Adrenal gland (tissue), 12 donors: ENCODE results near the gene BRCA2. TPM values are rescaled to one million over a fixed set of nuclear protein-coding genes. Genes with fewer than 3 reads are reported as not detected.
A peak's percentile ranks its signal among the peaks of the same experiment; 100 is the strongest.

Experiments
- DNase-seq, 7 donors: peaks; one replicate each; pipeline ENCODE4 v3.0.0-alpha.2; 2019 to 2020
- H3K27ac ChIP-seq, 5 donors: fragments of 200-600 bp; sonication (generic) in 4 of 5; 1 replicate in 3 of 5; 2 replicates in 2 of 5; pipeline versions ENCODE4 v1.5.1 to v1.8.0; 2016 to 2020; ENCODE audit warnings: mild to moderate bottlenecking in 1 of 5
- H3K27me3 ChIP-seq: fragments of 200-600 bp; 2 replicates; pipeline ENCODE4 v1.8.0; 2021
- H3K36me3 ChIP-seq, 2 donors: fragments of 200-600 bp; replicated peaks in 1 of 2; 1 replicate in 1 of 2; 2 replicates in 1 of 2; pipeline versions ENCODE4 v1.5.1 to v1.8.0; 2018 to 2022
- H3K4me1 ChIP-seq, 2 donors: fragments of 200-600 bp; replicated peaks in 1 of 2; 1 replicate in 1 of 2; 2 replicates in 1 of 2; pipeline versions ENCODE4 v1.5.1 to v1.8.0; 2018 to 2021
- H3K4me3 ChIP-seq, 4 donors: fragments of 200-600 bp; sonication (generic) in 3 of 4; one replicate each; pipeline ENCODE4 v1.5.1; 2016 to 2018
- H3K9me3 ChIP-seq, 3 donors: fragments of 200-600 bp; sonication (generic) in 1 of 3; replicated peaks in 1 of 3; 1 replicate in 2 of 3; 2 replicates in 1 of 3; pipeline versions ENCODE4 v1.5.1 to v1.8.0; 2016 to 2021
- POLR2A ChIP-seq, 2 donors: fragments of 450-650 bp; IDR thresholded peaks; one replicate each; pipeline ENCODE4 v1.6.1; 2017; ENCODE audit warnings: antibody characterized with exemption in 2 of 2, mild to moderate bottlenecking in 2 of 2, moderate library complexity in 1 of 2
- WGBS, 4 donors: extraction: QIAGEN DNeasy Blood & Tissue Kit in 2 of 4; methylation state at CpG; one replicate each; pipeline versions ENCODE4 v1.1.5 to v1.1.7; 2013 to 2017; 5-methylcytosine and 5-hydroxymethylcytosine counted together
- intact Hi-C, 2 donors: fragments of 100-400 bp; cut with DNase I; formaldehyde crosslinking; loops; one replicate each; pipeline versions ENCODE4 v1.14.1 to v1.15.0; 2022 to 2023
- polyA plus RNA-seq, 3 donors: library from polyadenylated mRNA; stranded (reverse); fragments of 200-250 nt in 2 of 3; fragments of 350-450 nt in 1 of 3; fragmentation: Illumina TruSeq in 1 of 3; extraction: RNeasy Lipid Tissue Mini Kit (QIAGEN cat#74804) in 1 of 3; gene quantifications; one replicate each; pipeline ENCODE4 v1.2.3, GENCODE V29; 2013 to 2014
- total RNA-seq, 9 donors: library from RNA; depleted of rRNA in 4 of 9; stranded (reverse); fragments of >200 nt in 4 of 9; fragments of 120-200 nt in 1 of 9; fragmentation: NEBNext Ultra II Directional in 1 of 9; extraction: Animal tissue kit (Norgen Biotek cat#: 25700) in 1 of 9; gene quantifications; one replicate each; pipeline versions ENCODE4 v1.1.0 to v1.2.4, GENCODE V29; 2013 to 2023
- TF ChIP-seq, protein P1 (sequence below), 6 experiments: fragments of 450-650 bp in 4 of 6; fragments of 200-600 bp in 2 of 6; sonication (generic) in 1 of 6; IDR thresholded peaks; 1 replicate in 5 of 6; 2 replicates in 1 of 6; pipeline versions ENCODE4 v1.5.1 to v1.8.0; 2016 to 2021; ENCODE audit warnings: antibody characterized with exemption in 6 of 6, mild to moderate bottlenecking in 2 of 6, moderate library complexity in 1 of 6
- donor health status: healthy with polysubstance abuse.
- donor health status: Bipolar disorder and iron deficiency.
- donor health status: DM: yes; HTN: yes; CAD: no.
- donor health status: DM: no; HTN: no; CAD: no.
- donor health status: DM: no; HTN: no; CAD: no.
- donor health status: DM: yes; HTN: yes; CAD: no.

The BRCA2 gene
- total and polyA plus RNA-seq, 12 donors: 0.07 to 4.5 (median 1.2) TPM

DNA sequence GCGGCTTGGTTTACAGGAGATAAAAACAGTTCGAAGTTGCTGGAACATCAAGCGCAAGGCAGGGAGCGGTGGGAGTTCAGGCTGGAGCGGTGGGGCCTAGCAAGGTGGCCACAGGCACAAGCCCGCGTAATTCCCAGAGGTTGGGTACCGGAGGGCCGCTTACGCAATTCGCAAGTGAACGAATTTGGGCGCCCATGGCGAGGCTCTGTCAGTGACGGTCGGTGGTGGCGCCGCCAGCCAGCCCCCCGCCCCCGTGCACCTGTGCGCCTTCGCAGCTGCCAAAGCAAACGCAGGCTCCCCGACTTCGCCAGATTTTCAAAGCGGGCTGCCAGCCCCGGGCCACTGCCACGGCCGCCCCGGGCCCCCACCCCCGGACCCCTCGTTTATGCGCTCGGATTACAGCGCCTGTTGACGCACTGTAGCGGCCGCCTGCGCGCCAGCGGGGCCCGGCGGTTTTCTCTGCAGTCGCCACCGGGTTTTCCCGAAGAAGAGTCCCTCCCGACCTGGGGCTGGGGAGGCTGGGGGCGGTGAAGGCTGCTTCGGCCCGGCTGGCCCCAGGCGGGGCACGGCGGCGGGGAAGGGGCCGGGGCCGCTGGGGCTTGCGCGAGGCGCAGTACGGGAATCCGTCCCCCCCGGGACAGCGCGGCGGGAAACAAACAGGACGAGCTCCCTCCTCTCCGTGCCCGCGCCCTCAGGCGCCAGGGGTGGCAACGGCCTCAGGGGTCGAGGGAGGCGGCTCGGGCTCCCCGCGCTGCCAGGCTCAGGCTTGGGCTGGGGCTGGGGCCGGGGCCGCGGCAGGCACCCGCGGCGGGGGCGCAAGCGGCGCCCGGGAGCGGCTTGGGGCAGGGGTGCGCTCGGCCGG, 111.9 kb downstream of the BRCA2 start:
- DNase-seq: peak; percentile 45 to 76 (median 63)
- intact Hi-C loops: loop anchor here in 1 of 2 donors (10.0 kb wide), 1 partner anchor 108 kb away; the partner anchor contains the start of gene N4BP2L2
- no peaks in the 10 kb centered on the region for H3K9me3 ChIP-seq
- H3K36me3 ChIP-seq: no peaks in the 10 kb centered on the region
- WGBS, 4 donors: 1 to 13% (median 4%) methylated on average over 5 to 90 of the region's 90 CpGs
- no peaks in the 10 kb centered on the region for H3K27me3 ChIP-seq
- H3K4me3 ChIP-seq: peak overlapping the region; percentile 26 to 96 (median 77)
- H3K27ac ChIP-seq: peak overlapping the region; percentile 58 to 93 (median 81)
- H3K4me1 ChIP-seq: peaks cover 0 to 21% of the 10 kb centered on the region in 2 donors
- TF ChIP-seq, protein P1, sequence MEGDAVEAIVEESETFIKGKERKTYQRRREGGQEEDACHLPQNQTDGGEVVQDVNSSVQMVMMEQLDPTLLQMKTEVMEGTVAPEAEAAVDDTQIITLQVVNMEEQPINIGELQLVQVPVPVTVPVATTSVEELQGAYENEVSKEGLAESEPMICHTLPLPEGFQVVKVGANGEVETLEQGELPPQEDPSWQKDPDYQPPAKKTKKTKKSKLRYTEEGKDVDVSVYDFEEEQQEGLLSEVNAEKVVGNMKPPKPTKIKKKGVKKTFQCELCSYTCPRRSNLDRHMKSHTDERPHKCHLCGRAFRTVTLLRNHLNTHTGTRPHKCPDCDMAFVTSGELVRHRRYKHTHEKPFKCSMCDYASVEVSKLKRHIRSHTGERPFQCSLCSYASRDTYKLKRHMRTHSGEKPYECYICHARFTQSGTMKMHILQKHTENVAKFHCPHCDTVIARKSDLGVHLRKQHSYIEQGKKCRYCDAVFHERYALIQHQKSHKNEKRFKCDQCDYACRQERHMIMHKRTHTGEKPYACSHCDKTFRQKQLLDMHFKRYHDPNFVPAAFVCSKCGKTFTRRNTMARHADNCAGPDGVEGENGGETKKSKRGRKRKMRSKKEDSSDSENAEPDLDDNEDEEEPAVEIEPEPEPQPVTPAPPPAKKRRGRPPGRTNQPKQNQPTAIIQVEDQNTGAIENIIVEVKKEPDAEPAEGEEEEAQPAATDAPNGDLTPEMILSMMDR (IDR thresholded peaks at IDR 0.05): no peak
- peak in 1 of 2 donors; percentile 6 for TF ChIP-seq POLR2A (IDR thresholded peaks at IDR 0.05)

- Histone ChIP-seq H3K27me3 (no peaks in the 10 kb centered on the region), H3K36me3 (no peaks in the 10 kb centered on the region), H3K4me1 (peaks cover 0 to 21% of the 10 kb centered on the region in 2 donors), H3K4me3 (peak within 1 kb of the TSS; percentile 26 to 96 (median 77)), H3K9me3 (no peaks in the 10 kb centered on the region), H3K27ac (peak within 1 kb of the TSS; percentile 58 to 93 (median 81))
- DNase-seq: peak; percentile 67 to 85 (median 80)
- TF ChIP-seq, protein P1 (IDR thresholded peaks at IDR 0.05): no peak
- peak; percentile 70 to 82 for TF ChIP-seq POLR2A (IDR thresholded peaks at IDR 0.05)
- WGBS, 4 donors: 0 to 2% (median 0%) methylated on average over 9 to 40 of the region's 40 CpGs
- intact Hi-C loops: loop anchor here in 1 of 2 donors (10.0 kb wide), 1 partner anchor 107 kb away; the partner anchor contains the start of gene N4BP2L2
Measured at GRCh38 chr13:32427852-32428580, 112.7 kb downstream of the BRCA2 start, which contains the start of gene N4BP2L1. TSS of gene N4BP2L1 (minus strand) at chr13:32428130. CDS start at chr13:32428082, 48 bp downstream.

GRCh38 chr13:32428581-32429432, 113.5 kb downstream of the BRCA2 start:
- Histone ChIP-seq H3K27me3 (no peaks in the 10 kb centered on the region), H3K27ac (peak overlapping the region; percentile 58 to 93 (median 81)), H3K36me3 (no peaks in the 10 kb centered on the region), H3K9me3 (no peaks in the 10 kb centered on the region), H3K4me3 (peak overlapping the region in 2 of 4 donors; percentile 87 to 96), H3K4me1 (peaks cover 0 to 21% of the 10 kb centered on the region in 2 donors)
- WGBS, 4 donors: 42 to 47% (median 43%) methylated on average over 9 of the region's 9 CpGs
- TF ChIP-seq, protein P1 (IDR thresholded peaks at IDR 0.05): no peak
- TF ChIP-seq POLR2A (IDR thresholded peaks at IDR 0.05): no peak
- DNase-seq: peak in 3 of 7 donors; percentile 12 to 29 (median 24)
- intact Hi-C loops: loop anchor here in 1 of 2 donors (10.0 kb wide), 1 partner anchor 106 kb away; the partner anchor contains the start of gene N4BP2L2
